Measurements from ENCODE around the gene TBC1D19.
"Not testable (repeated sequence)": the region's sequence is repeated elsewhere in the genome, so short reads cannot be mapped to it uniquely, and the experiment has no call there.

Gene TBC1D19

DNA sequence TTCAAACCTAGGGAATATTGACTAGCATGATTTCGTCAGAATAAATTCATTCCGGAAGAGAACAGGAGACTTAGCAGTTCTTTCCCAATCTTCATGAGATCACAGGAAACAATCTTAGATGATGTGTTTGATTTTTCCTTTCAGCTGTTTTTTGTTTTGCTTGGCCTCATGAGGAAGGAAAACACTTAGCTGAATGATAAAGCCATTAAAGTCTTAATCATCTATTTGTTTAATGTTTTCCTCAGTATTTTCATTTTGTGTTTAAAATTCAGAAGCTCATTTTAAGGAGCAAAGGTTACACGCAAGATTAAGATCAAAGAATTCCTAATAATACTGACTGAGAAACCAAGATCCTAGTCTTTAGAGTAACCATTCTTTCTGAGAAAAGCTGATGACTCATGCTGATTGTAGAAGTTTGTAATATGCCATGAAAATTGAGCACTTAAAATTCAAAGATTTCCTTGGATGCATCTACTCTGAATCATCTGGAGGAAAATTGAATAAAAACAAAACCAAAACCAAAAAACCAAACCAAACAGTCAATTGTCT is 15.4 kb upstream of the TBC1D19 start:
- H3K4me3 ChIP-seq (ENCODE audit: low read depth, low read length) = no peak overlapping the region
- TF ChIP-seq, protein P1, sequence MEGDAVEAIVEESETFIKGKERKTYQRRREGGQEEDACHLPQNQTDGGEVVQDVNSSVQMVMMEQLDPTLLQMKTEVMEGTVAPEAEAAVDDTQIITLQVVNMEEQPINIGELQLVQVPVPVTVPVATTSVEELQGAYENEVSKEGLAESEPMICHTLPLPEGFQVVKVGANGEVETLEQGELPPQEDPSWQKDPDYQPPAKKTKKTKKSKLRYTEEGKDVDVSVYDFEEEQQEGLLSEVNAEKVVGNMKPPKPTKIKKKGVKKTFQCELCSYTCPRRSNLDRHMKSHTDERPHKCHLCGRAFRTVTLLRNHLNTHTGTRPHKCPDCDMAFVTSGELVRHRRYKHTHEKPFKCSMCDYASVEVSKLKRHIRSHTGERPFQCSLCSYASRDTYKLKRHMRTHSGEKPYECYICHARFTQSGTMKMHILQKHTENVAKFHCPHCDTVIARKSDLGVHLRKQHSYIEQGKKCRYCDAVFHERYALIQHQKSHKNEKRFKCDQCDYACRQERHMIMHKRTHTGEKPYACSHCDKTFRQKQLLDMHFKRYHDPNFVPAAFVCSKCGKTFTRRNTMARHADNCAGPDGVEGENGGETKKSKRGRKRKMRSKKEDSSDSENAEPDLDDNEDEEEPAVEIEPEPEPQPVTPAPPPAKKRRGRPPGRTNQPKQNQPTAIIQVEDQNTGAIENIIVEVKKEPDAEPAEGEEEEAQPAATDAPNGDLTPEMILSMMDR (IDR thresholded peaks at IDR 0.05; ENCODE audit: low read depth, low read length) = no peak

DNA sequence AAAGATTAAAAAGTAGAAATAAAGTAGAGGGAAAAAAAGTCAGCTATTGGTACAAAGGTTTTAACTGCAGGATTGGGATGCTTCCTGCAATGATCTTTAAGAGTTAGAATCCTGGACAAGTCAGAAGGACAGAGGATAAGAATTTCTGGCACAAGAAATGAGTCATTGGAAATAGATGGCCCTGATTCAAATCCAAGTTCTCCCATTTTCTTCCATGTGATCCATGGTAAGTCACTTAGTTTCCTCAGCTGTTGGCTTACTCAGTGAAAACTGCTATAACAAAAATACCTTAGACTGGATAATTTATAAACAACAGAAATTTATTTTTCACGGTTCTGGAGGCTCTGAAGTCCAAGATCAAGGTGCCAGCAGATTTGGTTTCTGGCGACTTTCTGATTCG is 13.3 kb upstream of the TBC1D19 start:
- no peak overlapping the region for H3K4me3 ChIP-seq (ENCODE audit: low read depth, low read length)

DNA sequence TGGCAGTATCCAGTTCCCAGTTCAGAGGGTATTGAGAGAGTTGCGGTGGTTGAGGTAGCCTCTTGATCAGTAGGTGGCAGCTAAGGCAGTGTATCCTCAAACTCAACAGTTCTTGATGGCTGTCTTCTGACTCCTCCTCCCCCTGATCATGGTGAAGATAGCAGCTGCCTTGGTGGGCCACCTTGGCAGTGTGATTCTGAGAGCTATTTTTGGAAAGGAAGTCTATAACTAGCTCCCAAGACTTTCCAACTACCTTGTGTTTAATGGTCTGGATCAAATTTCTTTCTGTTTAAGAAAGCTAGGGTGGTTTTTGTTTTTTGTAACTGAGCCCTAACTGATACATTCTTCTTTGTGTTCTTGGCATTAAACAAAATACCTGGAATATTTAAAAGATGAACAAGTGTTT is 10.5 kb upstream of the TBC1D19 start:
- no peak overlapping the region for H3K4me3 ChIP-seq (ENCODE audit: low read depth, low read length)
- TF ChIP-seq, protein P1 (IDR thresholded peaks at IDR 0.05; ENCODE audit: low read depth, low read length) = no peak

More for the DNA sequence above, 13.3 kb upstream of the TBC1D19 start:
- TF ChIP-seq, protein P1 (IDR thresholded peaks at IDR 0.05; ENCODE audit: low read depth, low read length) = no peak

DNA sequence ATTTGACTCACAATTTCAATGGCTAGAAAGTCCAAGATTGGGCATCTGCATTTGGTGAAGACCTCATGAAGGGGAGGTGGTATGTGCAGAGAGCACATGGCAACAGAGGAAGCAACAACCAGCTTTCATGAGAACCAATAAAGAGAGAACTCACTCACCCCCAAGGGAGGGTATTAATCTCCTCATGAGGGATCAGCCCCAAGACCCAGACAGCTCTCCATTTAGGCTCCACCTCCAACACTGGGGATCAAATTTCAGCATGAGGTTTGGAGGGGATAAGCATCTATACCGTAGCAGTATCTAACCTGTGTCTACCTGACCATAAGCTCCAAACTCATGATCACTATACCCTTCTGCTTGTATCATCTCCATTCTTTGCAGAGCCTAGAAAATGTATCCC is 9.3 kb upstream of the TBC1D19 start:
- TF ChIP-seq, protein P1 (IDR thresholded peaks at IDR 0.05; ENCODE audit: low read depth, low read length) = no peak
- H3K4me3 ChIP-seq (ENCODE audit: low read depth, low read length) = no peak overlapping the region

DNA sequence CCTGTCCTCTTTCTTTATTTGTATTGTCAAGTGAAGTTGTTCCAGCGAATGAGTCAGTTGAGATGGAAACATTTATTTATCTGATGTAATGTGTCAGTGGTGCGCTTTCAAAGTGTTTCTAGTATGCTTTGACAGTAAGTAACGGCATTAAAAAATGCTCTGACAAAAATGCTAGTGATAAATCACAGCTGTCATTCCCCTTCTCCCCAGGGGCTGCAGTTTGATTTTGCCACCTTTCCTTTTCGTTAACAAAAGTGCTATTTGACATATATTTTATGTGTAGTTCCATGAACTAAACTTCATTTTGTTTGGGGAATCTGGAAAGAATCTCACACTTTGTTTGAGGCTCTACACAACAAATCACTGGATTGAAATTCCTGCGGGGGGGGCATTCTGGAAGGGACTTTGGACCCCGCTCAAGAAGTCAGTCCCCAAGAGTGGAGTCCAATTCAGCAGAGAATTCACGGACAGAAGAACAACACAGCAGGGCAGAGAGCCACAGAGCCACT is 7.6 kb upstream of the TBC1D19 start:
- TF ChIP-seq, protein P1 (IDR thresholded peaks at IDR 0.05; ENCODE audit: low read depth, low read length) = no peak
- H3K4me3 ChIP-seq (ENCODE audit: low read depth, low read length) = peak overlapping the region; percentile 25; the same call in 1 of the 2 replicates

DNA sequence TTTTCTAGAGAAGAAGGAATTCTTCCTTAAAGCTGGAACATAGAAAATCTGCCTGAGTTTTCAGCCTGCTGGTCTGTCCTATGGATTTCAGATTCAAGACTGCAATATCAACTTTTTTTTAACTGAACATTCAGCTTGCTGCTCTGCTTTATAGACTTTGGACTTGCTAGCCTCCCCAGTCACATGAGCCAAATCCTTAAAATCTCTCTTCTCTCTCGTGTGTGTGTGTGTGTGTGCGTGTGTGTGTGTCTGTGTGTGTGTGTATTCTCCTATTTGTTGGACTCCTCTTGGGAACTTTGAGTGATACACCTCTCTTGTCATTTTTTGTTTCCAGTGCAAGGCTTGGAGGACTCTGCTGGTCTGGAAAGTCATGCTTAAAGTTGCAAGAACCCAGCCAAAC is 6.8 kb upstream of the TBC1D19 start:
- TF ChIP-seq, protein P1 (IDR thresholded peaks at IDR 0.05; ENCODE audit: low read depth, low read length) = no peak
- no peak overlapping the region for H3K4me3 ChIP-seq (ENCODE audit: low read depth, low read length)

DNA sequence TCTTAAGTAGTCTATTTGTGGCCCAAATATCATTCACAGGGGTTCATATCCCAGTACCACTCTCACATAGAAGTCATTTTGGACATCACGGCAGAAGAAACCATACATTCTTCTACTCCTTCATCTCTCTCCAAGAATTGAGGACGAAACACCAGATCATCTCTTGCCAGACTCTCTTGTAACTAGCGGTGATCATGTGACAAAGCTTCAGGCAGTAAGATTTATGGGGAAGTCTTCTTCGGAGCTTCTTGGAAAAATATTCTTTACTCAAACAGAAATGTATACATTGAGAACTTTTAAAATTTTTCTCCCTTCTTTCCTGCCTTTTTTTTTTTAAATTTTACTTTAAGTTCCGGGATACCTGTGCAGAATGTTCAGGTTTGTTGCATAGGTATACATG is 4.7 kb upstream of the TBC1D19 start:
- TF ChIP-seq, protein P1 (IDR thresholded peaks at IDR 0.05; ENCODE audit: low read depth, low read length) = no peak
- no peak overlapping the region for H3K4me3 ChIP-seq (ENCODE audit: low read depth, low read length)

DNA sequence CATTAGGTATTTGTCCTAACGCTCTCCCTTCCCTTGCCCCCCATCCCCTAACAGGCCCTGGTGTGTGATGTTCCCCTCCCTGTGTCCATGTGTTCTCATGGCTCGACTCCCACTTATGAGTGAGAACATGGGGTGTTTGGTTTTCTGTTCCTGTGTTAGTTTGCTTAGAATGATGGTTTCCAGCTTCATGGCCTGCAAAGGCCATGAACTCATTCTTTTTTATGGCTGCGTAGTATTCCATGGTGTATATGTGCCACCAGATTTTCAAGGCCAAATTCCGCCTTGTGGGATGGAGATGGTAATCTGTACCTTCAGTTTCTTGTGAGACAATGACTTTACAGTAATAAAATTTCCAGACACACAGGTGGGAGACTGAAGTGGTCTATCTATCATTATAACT is 2.5 kb upstream of the TBC1D19 start:
- not testable (repeated sequence) for H3K4me3 ChIP-seq (ENCODE audit: low read depth, low read length)

Data from WI38 (cell line).